ENCODE results near the gene AKAP8L. TPM values are rescaled to one million over a fixed set of nuclear protein-coding genes. Genes with fewer than 3 reads are reported as not detected.
"Not testable (repeated sequence)": the region's sequence is repeated elsewhere in the genome, so short reads cannot be mapped to it uniquely, and the experiment has no call there.

Gene AKAP8L
- total RNA-seq, 4 donors from 2014 or later, result 129 to 275 (median 247) TPM

GRCh38 chr19:15421136-15421695, 2.4 kb upstream of the AKAP8L start:
- TF ChIP-seq CTCF (IDR thresholded peaks at IDR 0.05) (no peak), POLR2A (IDR thresholded peaks at IDR 0.05) (no peak)
- Histone ChIP-seq H3K36me3 (peaks cover 0 to 38% (median 0%) of the 10 kb centered on the region in 3 donors), H3K4me1 (peaks cover 0 to 27% (median 9%) of the 10 kb centered on the region in 4 donors), H3K9me3 (no peaks in the 10 kb centered on the region), H3K27me3 (no peaks in the 10 kb centered on the region), H3K4me3 (no peak overlapping the region), H3K27ac (peak overlapping the region in 1 of 4 donors; percentile 13)
- DNase-seq, result peak in 1 of 3 donors; percentile 25

GRCh38 chr19:15419413-15420025, 731 bp upstream of the AKAP8L start:
- H3K27me3 ChIP-seq, result no peaks in the 10 kb centered on the region
- H3K9me3 ChIP-seq, result no peaks in the 10 kb centered on the region
- peak overlapping the region in 1 of 4 donors; percentile 88 for H3K27ac ChIP-seq
- no peak for DNase-seq
- H3K4me3 ChIP-seq, result peak overlapping the region; percentile 31 to 96 (median 83)
- H3K36me3 ChIP-seq, result peaks cover 0 to 23% (median 0%) of the 10 kb centered on the region in 3 donors
- peaks cover 0 to 34% (median 9%) of the 10 kb centered on the region in 4 donors for H3K4me1 ChIP-seq
- no peak for TF ChIP-seq POLR2A (IDR thresholded peaks at IDR 0.05)
- no peak for TF ChIP-seq CTCF (IDR thresholded peaks at IDR 0.05)

GRCh38 chr19:15418231-15418578, 583 bp downstream of the AKAP8L start:
- H3K27me3 ChIP-seq, result no peaks in the 10 kb centered on the region
- peaks cover 0 to 10% (median 0%) of the 10 kb centered on the region in 3 donors for H3K36me3 ChIP-seq
- TF ChIP-seq CTCF (IDR thresholded peaks at IDR 0.05) (no peak), POLR2A (IDR thresholded peaks at IDR 0.05) (no peak)
- no peaks in the 10 kb centered on the region for H3K9me3 ChIP-seq
- peak overlapping the region; percentile 81 to 91 (median 86) for H3K27ac ChIP-seq
- peaks cover 0 to 41% (median 9%) of the 10 kb centered on the region in 4 donors for H3K4me1 ChIP-seq
- DNase-seq, result no peak
- peak overlapping the region; percentile 76 to 96 (median 91) for H3K4me3 ChIP-seq

- Histone ChIP-seq H3K27ac (peak overlapping the region in 3 of 4 donors; percentile 81 to 91 (median 88)), H3K36me3 (peaks cover 0 to 5% (median 0%) of the 10 kb centered on the region in 3 donors), H3K9me3 (no peaks in the 10 kb centered on the region), H3K4me1 (peaks cover 0 to 46% (median 9%) of the 10 kb centered on the region in 4 donors), H3K4me3 (peak overlapping the region; percentile 76 to 96 (median 91)), H3K27me3 (no peaks in the 10 kb centered on the region)
- no peak for TF ChIP-seq POLR2A (IDR thresholded peaks at IDR 0.05)
- no peak for TF ChIP-seq CTCF (IDR thresholded peaks at IDR 0.05)
- no peak for DNase-seq
Observed at GRCh38 chr19:15417699-15418098, 1.1 kb downstream of the AKAP8L start.

- Histone ChIP-seq H3K27me3 (no peaks in the 10 kb centered on the region), H3K4me1 (peaks cover 0 to 62% (median 6%) of the 10 kb centered on the region in 4 donors), H3K9me3 (no peaks in the 10 kb centered on the region), H3K4me3 (no peak overlapping the region), H3K27ac (no peak overlapping the region), H3K36me3 (peaks cover 0 to 17% (median 0%) of the 10 kb centered on the region in 3 donors)
- TF ChIP-seq POLR2A (IDR thresholded peaks at IDR 0.05) (no peak), CTCF (IDR thresholded peaks at IDR 0.05) (no peak)
- DNase-seq, result no peak
Observed at GRCh38 chr19:15412832-15413231, 6.0 kb downstream of the AKAP8L start.

GRCh38 chr19:15411351-15411750, 7.4 kb downstream of the AKAP8L start:
- not testable (repeated sequence) for H3K27ac ChIP-seq, H3K27me3 ChIP-seq, H3K9me3 ChIP-seq, DNase-seq, H3K4me3 ChIP-seq
- Histone ChIP-seq H3K4me1 (peaks cover 0 to 53% (median under 1%) of the 10 kb centered on the region in 4 donors), H3K36me3 (peaks cover 0 to 17% (median 0%) of the 10 kb centered on the region in 3 donors)

Measured in Peyer's patch (tissue), 4 donors.